IMR-90 (cell line): ENCODE data around the gene SLC35F6. TPM values are rescaled to one million over a fixed set of nuclear protein-coding genes. Genes with fewer than 3 reads are reported as not detected.

ENCODE experiments used
- BHLHE40 ChIP-seq: fragments of 150-350 bp; IDR thresholded peaks from 2 replicates; pipeline ENCODE4 v1.6.1; 2016; ENCODE audit warnings: mild to moderate bottlenecking, low read depth, low read length
- CEBPB ChIP-seq: IDR thresholded peaks from 2 replicates; pipeline ENCODE4 v1.6.1; 2012; ENCODE audit warnings: low read depth, low read length, improper control_type of control experiment
- MAFK ChIP-seq: IDR thresholded peaks from 2 replicates; pipeline ENCODE4 v1.6.1; 2012; ENCODE audit warnings: low read depth, low read length, improper control_type of control experiment
- MAZ ChIP-seq: IDR thresholded peaks from 2 replicates; pipeline ENCODE4 v1.6.1; 2012; ENCODE audit warnings: low read depth, mild to moderate bottlenecking, low read length, improper control_type of control experiment, moderate library complexity, borderline replicate concordance
- MXI1 ChIP-seq: IDR thresholded peaks from 2 replicates; pipeline ENCODE4 v1.6.1; 2012; ENCODE audit warnings: low read depth, mild to moderate bottlenecking, low read length, moderate library complexity, borderline replicate concordance
- NFE2L2 ChIP-seq: fragments of 150-350 bp; IDR thresholded peaks from 2 replicates; pipeline ENCODE4 v1.6.1; 2016; ENCODE audit warnings: low read depth, mild to moderate bottlenecking, low read length
- RAD21 ChIP-seq: IDR thresholded peaks from 2 replicates; pipeline ENCODE4 v1.6.1; 2012; ENCODE audit warnings: low read length, improper control_type of control experiment
- polyA plus RNA-seq, 3 experiments: library from polyadenylated mRNA; depleted of rRNA; stranded (reverse); fragments of >200 nt; gene quantifications; 2 replicates each; pipeline ENCODE4 v1.2.3, GENCODE V29; 2012; ENCODE audit warnings: low replicate concordance in 1 of 3
- total RNA-seq: library from RNA; depleted of rRNA; stranded (reverse); fragments of >200 nt; gene quantifications from 2 replicates; pipeline ENCODE4 v1.2.3, GENCODE V29; 2012

The SLC35F6 gene
- total and polyA plus RNA-seq, 2 of the 4 experiments (the other 2 are of a cell fraction) = 19.1 to 30.6 TPM

GRCh38 chr2:26764078-26764887 is at the start of gene SLC35F6 (continued):
- TF ChIP-seq CEBPB (no peak), MAFK (no peak), BHLHE40 (peak; percentile 79), MAZ (peak; percentile 88; the same call in 1 of the 2 replicates), RAD21 (no peak), NFE2L2 (no peak), MXI1 (peak; percentile 4; the same call in 1 of the 2 replicates)
